NT2/D1 (cell line): ENCODE measurements around the gene SRSF12.

Experiments
- SUZ12 ChIP-seq: IDR thresholded peaks from 2 replicates; pipeline ENCODE4 v1.6.1; 2011; ENCODE audit not compliant: insufficient read length, insufficient read depth; ENCODE audit errors: extremely low read depth
- YY1 ChIP-seq: IDR thresholded peaks from 2 replicates; pipeline ENCODE4 v1.6.1; 2011; ENCODE audit not compliant: insufficient read length, insufficient read depth

GRCh38 chr6:89087881-89088280, 30.0 kb downstream of the SRSF12 start:
- TF ChIP-seq SUZ12 (no peak), YY1 (no peak)
